WTC11 (cell line): ENCODE data around the gene CENPT. TPM values are rescaled to one million over a fixed set of nuclear protein-coding genes. Genes with fewer than 3 reads are reported as not detected.

Source experiments
- ATF1 ChIP-seq: sonication (generic); formaldehyde crosslinking; IDR thresholded peaks from 2 replicates; pipeline ENCODE4 v1.8.1; 2023; ENCODE audit warnings: mild to moderate bottlenecking, moderate library complexity, missing genetic modification reagents
- CREM ChIP-seq: sonication (generic); formaldehyde crosslinking; IDR thresholded peaks from 2 replicates; pipeline ENCODE4 v1.8.1; 2022; ENCODE audit warnings: mild to moderate bottlenecking, missing genetic modification reagents, moderate library complexity
- ESRRA ChIP-seq: sonication (generic); formaldehyde crosslinking; IDR thresholded peaks from 2 replicates; pipeline ENCODE4 v1.8.1; 2022; ENCODE audit warnings: mild to moderate bottlenecking, missing genetic modification reagents, borderline replicate concordance
- ETV6 ChIP-seq: sonication (generic); formaldehyde crosslinking; IDR thresholded peaks from 2 replicates; pipeline ENCODE4 v1.8.1; 2022; ENCODE audit warnings: mild to moderate bottlenecking, missing genetic modification reagents
- FOXP1 ChIP-seq: sonication (generic); formaldehyde crosslinking; IDR thresholded peaks from 2 replicates; pipeline ENCODE4 v1.8.0; 2022; ENCODE audit warnings: missing genetic modification reagents, mild to moderate bottlenecking, moderate library complexity, borderline replicate concordance
- GABPB1 ChIP-seq: sonication (generic); formaldehyde crosslinking; IDR thresholded peaks from 2 replicates; pipeline ENCODE4 v1.8.1; 2023; ENCODE audit warnings: mild to moderate bottlenecking, missing genetic modification reagents
- GTF2I ChIP-seq: fragments of 250-450 bp; sonication (Bioruptor Pico); conservative IDR thresholded peaks from 2 replicates; pipeline ENCODE4 v1.4.0; 2021; ENCODE audit warnings: mild to moderate bottlenecking
- MAX ChIP-seq: sonication (generic); formaldehyde crosslinking; IDR thresholded peaks from 2 replicates; pipeline ENCODE4 v1.8.0; 2022; ENCODE audit warnings: mild to moderate bottlenecking, missing genetic modification reagents
- PRRX2 ChIP-seq: fragments of 250-450 bp; sonication (Bioruptor Pico); IDR thresholded peaks from 2 replicates; pipeline ENCODE4 v1.8.0; 2021; ENCODE audit warnings: mild to moderate bottlenecking
- SP1 ChIP-seq: sonication (generic); formaldehyde crosslinking; conservative IDR thresholded peaks from 2 replicates; pipeline ENCODE4 v1.8.1; 2022; ENCODE audit warnings: missing genetic modification reagents
- TEAD1 ChIP-seq: sonication (generic); formaldehyde crosslinking; IDR thresholded peaks from 2 replicates; pipeline ENCODE4 v1.8.0; 2022; ENCODE audit warnings: mild to moderate bottlenecking, missing genetic modification reagents
- TEAD4 ChIP-seq: sonication (generic); formaldehyde crosslinking; IDR thresholded peaks from 2 replicates; pipeline ENCODE4 v1.8.0; 2022; ENCODE audit warnings: mild to moderate bottlenecking, missing genetic modification reagents
- ZBTB43 ChIP-seq: sonication (generic); formaldehyde crosslinking; IDR thresholded peaks from 2 replicates; pipeline ENCODE4 v1.8.1; 2023; ENCODE audit warnings: mild to moderate bottlenecking, missing genetic modification reagents
- ZNF219 ChIP-seq: sonication (generic); formaldehyde crosslinking; IDR thresholded peaks from 2 replicates; pipeline ENCODE4 v1.8.0; 2023; ENCODE audit warnings: missing genetic modification reagents, mild to moderate bottlenecking, borderline replicate concordance
- ZNF263 ChIP-seq: sonication (generic); formaldehyde crosslinking; IDR thresholded peaks from 2 replicates; pipeline ENCODE4 v1.8.1; 2022; ENCODE audit warnings: low read depth, mild to moderate bottlenecking, moderate library complexity, missing genetic modification reagents
- total RNA-seq: library from RNA; stranded (reverse); gene quantifications from 3 replicates; pipeline ENCODE4 v1.2.3, GENCODE V29; 2021
- TF ChIP-seq, protein P1 (sequence below): sonication (generic); formaldehyde crosslinking; IDR thresholded peaks from 2 replicates; pipeline ENCODE4 v1.8.1; 2022; ENCODE audit warnings: low read depth, mild to moderate bottlenecking, moderate library complexity, missing genetic modification reagents, borderline replicate concordance
- TF ChIP-seq, protein P2 (sequence below): fragments of 250-450 bp; sonication (Bioruptor Pico); IDR thresholded peaks from 2 replicates; pipeline ENCODE4 v1.9.0; 2021; ENCODE audit warnings: mild to moderate bottlenecking
- TF ChIP-seq, protein P3 (sequence below): sonication (generic); formaldehyde crosslinking; IDR thresholded peaks from 2 replicates; pipeline ENCODE4 v1.8.0; 2022; ENCODE audit warnings: mild to moderate bottlenecking, missing genetic modification reagents
- TF ChIP-seq, protein P4 (sequence below): sonication (generic); formaldehyde crosslinking; IDR thresholded peaks from 2 replicates; pipeline ENCODE4 v1.8.0; 2022; ENCODE audit warnings: mild to moderate bottlenecking, missing genetic modification reagents
- TF ChIP-seq, protein P5 (sequence below): sonication (generic); formaldehyde crosslinking; IDR thresholded peaks from 2 replicates; pipeline ENCODE4 v1.8.1; 2022; ENCODE audit warnings: mild to moderate bottlenecking, moderate library complexity, missing genetic modification reagents

The CENPT gene
- total RNA-seq, 1 experiment from 2014 or later, result 58.3 TPM

- no peak for TF ChIP-seq ZNF219
- no peak for TF ChIP-seq ZBTB43
- TF ChIP-seq, protein P1, sequence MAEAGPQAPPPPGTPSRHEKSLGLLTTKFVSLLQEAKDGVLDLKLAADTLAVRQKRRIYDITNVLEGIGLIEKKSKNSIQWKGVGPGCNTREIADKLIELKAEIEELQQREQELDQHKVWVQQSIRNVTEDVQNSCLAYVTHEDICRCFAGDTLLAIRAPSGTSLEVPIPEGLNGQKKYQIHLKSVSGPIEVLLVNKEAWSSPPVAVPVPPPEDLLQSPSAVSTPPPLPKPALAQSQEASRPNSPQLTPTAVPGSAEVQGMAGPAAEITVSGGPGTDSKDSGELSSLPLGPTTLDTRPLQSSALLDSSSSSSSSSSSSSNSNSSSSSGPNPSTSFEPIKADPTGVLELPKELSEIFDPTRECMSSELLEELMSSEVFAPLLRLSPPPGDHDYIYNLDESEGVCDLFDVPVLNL (CRISPR knock-in tag), result no peak
- TF ChIP-seq CREM (CRISPR knock-in tag), result peak; percentile 72; the same call in 1 of the 2 replicates
- TF ChIP-seq, protein P2, sequence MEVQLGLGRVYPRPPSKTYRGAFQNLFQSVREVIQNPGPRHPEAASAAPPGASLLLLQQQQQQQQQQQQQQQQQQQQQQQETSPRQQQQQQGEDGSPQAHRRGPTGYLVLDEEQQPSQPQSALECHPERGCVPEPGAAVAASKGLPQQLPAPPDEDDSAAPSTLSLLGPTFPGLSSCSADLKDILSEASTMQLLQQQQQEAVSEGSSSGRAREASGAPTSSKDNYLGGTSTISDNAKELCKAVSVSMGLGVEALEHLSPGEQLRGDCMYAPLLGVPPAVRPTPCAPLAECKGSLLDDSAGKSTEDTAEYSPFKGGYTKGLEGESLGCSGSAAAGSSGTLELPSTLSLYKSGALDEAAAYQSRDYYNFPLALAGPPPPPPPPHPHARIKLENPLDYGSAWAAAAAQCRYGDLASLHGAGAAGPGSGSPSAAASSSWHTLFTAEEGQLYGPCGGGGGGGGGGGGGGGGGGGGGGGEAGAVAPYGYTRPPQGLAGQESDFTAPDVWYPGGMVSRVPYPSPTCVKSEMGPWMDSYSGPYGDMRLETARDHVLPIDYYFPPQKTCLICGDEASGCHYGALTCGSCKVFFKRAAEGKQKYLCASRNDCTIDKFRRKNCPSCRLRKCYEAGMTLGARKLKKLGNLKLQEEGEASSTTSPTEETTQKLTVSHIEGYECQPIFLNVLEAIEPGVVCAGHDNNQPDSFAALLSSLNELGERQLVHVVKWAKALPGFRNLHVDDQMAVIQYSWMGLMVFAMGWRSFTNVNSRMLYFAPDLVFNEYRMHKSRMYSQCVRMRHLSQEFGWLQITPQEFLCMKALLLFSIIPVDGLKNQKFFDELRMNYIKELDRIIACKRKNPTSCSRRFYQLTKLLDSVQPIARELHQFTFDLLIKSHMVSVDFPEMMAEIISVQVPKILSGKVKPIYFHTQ (CRISPR knock-in tag), result no peak
- TF ChIP-seq TEAD4, result peak; percentile 60; the same call in 1 of the 2 replicates
- TF ChIP-seq TEAD1 (CRISPR knock-in tag), result peak; percentile 90
- peak; percentile 89 for TF ChIP-seq MAX (CRISPR knock-in tag)
- no peak for TF ChIP-seq PRRX2
- peak; percentile 78; the same call in 1 of the 2 replicates for TF ChIP-seq ATF1 (CRISPR knock-in tag)
- peak; percentile 66; the same call in 1 of the 2 replicates for TF ChIP-seq GTF2I (CRISPR knock-in tag)
- TF ChIP-seq SP1 (CRISPR knock-in tag), result peak; percentile 79
- TF ChIP-seq FOXP1 (CRISPR knock-in tag), result peak; percentile 0; the same call in 1 of the 2 replicates
- TF ChIP-seq, protein P3, sequence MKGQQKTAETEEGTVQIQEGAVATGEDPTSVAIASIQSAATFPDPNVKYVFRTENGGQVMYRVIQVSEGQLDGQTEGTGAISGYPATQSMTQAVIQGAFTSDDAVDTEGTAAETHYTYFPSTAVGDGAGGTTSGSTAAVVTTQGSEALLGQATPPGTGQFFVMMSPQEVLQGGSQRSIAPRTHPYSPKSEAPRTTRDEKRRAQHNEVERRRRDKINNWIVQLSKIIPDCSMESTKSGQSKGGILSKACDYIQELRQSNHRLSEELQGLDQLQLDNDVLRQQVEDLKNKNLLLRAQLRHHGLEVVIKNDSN (CRISPR knock-in tag), result 0 out of 2 replicates have a peak, but pooled peaks have one; percentile 46
- TF ChIP-seq, protein P4, sequence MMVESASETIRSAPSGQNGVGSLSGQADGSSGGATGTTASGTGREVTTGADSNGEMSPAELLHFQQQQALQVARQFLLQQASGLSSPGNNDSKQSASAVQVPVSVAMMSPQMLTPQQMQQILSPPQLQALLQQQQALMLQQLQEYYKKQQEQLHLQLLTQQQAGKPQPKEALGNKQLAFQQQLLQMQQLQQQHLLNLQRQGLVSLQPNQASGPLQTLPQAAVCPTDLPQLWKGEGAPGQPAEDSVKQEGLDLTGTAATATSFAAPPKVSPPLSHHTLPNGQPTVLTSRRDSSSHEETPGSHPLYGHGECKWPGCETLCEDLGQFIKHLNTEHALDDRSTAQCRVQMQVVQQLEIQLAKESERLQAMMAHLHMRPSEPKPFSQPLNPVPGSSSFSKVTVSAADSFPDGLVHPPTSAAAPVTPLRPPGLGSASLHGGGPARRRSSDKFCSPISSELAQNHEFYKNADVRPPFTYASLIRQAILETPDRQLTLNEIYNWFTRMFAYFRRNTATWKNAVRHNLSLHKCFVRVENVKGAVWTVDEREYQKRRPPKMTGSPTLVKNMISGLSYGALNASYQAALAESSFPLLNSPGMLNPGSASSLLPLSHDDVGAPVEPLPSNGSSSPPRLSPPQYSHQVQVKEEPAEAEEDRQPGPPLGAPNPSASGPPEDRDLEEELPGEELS (CRISPR knock-in tag), result 0 out of 2 replicates have a peak, but pooled peaks have one; percentile 22
- TF ChIP-seq ETV6 (CRISPR knock-in tag), result peak; percentile 74
- TF ChIP-seq GABPB1 (CRISPR knock-in tag), result peak; percentile 63; the same call in 1 of the 2 replicates
- TF ChIP-seq ESRRA, result 0 out of 2 replicates have a peak, but pooled peaks have one; percentile 21
- TF ChIP-seq ZNF263, result 0 out of 2 replicates have a peak, but pooled peaks have one; percentile 12
- TF ChIP-seq, protein P5, sequence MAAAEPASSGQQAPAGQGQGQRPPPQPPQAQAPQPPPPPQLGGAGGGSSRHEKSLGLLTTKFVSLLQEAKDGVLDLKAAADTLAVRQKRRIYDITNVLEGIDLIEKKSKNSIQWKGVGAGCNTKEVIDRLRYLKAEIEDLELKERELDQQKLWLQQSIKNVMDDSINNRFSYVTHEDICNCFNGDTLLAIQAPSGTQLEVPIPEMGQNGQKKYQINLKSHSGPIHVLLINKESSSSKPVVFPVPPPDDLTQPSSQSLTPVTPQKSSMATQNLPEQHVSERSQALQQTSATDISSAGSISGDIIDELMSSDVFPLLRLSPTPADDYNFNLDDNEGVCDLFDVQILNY (CRISPR knock-in tag), result peak; percentile 94
Observed at GRCh38 chr16:67846320-67847063, 1.0 kb downstream of the CENPT start, which contains the start of gene NUTF2 (continued).
